Measurements from ENCODE around the gene SLC38A5. TPM values are rescaled to one million over a fixed set of nuclear protein-coding genes. Genes with fewer than 3 reads are reported as not detected.

SLC38A5 gene
- total and polyA plus RNA-seq, 2 experiments from 2014 or later, result 20.7 to 47.7 TPM

DNA sequence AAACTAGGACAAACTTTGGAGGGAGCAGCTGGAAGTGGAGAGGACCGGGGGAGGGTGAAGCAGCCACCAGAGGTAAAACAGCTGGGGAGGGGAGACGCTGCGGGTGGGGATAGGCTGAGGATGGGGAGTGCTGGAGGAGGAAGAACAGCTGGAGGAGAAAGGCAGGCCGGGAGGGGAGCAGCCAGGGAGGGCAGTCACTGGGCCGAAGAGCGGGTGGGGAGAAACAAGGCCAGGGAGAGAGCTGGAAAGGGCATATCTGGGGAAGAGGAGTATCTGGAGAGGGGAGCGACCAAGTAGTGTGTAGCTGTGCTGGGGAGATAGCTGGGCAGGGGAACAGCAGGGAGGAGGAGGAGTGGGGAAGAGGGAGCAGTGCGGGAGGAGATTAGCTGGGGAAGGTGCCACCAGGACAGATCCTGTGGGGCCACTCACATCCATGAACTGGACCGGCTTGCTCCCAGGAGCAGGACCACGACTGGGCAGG is 2.7 kb downstream of the SLC38A5 start:
- H3K4me1 Mint-ChIP-seq, result peaks cover 27% of the 10 kb centered on the region
- Histone ChIP-seq H3K4me1 (ENCODE audit: insufficient read depth) (no peaks in the 10 kb centered on the region), H3K36me3 (ENCODE audit: insufficient read depth) (no peaks in the 10 kb centered on the region), H3K79me2 (replicated peaks; ENCODE audit: insufficient read depth) (0 out of 2 replicates have a peak, but pooled peaks cover 12% of the 10 kb centered on the region), H4K20me1 (replicated peaks; ENCODE audit: insufficient read depth) (no peaks in the 10 kb centered on the region), H3K27ac (ENCODE audit: low read depth) (no peak overlapping the region), H3K9me2 (ENCODE audit: insufficient read depth) (no peaks in the 10 kb centered on the region), H2AFZ (no peak overlapping the region), H3K4me2 (peak overlapping the region; percentile 84), H3F3A (replicated peaks; ENCODE audit: low read depth) (no peaks in the 10 kb centered on the region), H3K4me3 (peak overlapping the region; percentile 68; the same call in 1 of the 2 replicates), H3K27me3 (ENCODE audit: insufficient read depth) (no peaks in the 10 kb centered on the region)
- peak; percentile 5 for DNase-seq (ENCODE audit: low spot score)
- TF ChIP-seq, protein P1, sequence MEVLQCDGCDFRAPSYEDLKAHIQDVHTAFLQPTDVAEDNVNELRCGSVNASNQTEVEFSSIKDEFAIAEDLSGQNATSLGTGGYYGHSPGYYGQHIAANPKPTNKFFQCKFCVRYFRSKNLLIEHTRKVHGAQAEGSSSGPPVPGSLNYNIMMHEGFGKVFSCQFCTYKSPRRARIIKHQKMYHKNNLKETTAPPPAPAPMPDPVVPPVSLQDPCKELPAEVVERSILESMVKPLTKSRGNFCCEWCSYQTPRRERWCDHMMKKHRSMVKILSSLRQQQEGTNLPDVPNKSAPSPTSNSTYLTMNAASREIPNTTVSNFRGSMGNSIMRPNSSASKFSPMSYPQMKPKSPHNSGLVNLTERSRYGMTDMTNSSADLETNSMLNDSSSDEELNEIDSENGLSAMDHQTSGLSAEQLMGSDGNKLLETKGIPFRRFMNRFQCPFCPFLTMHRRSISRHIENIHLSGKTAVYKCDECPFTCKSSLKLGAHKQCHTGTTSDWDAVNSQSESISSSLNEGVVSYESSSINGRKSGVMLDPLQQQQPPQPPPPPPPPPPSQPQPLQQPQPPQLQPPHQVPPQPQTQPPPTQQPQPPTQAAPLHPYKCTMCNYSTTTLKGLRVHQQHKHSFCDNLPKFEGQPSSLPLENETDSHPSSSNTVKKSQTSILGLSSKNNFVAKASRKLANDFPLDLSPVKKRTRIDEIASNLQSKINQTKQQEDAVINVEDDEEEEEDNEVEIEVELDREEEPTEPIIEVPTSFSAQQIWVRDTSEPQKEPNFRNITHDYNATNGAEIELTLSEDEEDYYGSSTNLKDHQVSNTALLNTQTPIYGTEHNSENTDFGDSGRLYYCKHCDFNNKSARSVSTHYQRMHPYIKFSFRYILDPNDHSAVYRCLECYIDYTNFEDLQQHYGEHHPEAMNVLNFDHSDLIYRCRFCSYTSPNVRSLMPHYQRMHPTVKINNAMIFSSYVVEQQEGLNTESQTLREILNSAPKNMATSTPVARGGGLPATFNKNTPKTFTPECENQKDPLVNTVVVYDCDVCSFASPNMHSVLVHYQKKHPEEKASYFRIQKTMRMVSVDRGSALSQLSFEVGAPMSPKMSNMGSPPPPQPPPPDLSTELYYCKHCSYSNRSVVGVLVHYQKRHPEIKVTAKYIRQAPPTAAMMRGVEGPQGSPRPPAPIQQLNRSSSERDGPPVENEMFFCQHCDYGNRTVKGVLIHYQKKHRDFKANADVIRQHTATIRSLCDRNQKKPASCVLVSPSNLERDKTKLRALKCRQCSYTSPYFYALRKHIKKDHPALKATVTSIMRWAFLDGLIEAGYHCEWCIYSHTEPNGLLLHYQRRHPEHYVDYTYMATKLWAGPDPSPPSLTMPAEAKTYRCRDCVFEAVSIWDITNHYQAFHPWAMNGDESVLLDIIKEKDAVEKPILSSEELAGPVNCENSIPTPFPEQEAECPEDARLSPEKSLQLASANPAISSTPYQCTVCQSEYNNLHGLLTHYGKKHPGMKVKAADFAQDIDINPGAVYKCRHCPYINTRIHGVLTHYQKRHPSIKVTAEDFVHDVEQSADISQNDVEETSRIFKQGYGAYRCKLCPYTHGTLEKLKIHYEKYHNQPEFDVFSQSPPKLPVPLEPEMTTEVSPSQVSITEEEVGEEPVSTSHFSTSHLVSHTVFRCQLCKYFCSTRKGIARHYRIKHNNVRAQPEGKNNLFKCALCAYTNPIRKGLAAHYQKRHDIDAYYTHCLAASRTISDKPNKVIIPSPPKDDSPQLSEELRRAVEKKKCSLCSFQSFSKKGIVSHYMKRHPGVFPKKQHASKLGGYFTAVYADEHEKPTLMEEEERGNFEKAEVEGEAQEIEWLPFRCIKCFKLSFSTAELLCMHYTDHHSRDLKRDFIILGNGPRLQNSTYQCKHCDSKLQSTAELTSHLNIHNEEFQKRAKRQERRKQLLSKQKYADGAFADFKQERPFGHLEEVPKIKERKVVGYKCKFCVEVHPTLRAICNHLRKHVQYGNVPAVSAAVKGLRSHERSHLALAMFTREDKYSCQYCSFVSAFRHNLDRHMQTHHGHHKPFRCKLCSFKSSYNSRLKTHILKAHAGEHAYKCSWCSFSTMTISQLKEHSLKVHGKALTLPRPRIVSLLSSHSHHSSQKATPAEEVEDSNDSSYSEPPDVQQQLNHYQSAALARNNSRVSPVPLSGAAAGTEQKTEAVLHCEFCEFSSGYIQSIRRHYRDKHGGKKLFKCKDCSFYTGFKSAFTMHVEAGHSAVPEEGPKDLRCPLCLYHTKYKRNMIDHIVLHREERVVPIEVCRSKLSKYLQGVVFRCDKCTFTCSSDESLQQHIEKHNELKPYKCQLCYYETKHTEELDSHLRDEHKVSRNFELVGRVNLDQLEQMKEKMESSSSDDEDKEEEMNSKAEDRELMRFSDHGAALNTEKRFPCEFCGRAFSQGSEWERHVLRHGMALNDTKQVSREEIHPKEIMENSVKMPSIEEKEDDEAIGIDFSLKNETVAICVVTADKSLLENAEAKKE (CRISPR knock-in tag; IDR thresholded peaks at IDR 0.05), result no peak
- TF ChIP-seq NANOG (IDR thresholded peaks at IDR 0.05; ENCODE audit: borderline replicate concordance) (no peak), JUNB (IDR thresholded peaks at IDR 0.05; ENCODE audit: unreplicated experiment) (no peak), EZH2phosphoT487 (IDR thresholded peaks at IDR 0.05; ENCODE audit: unreplicated experiment) (no peak), POLR2AphosphoS5 (IDR thresholded peaks at IDR 0.05; ENCODE audit: low read depth) (no peak)
- H3K4me3 Mint-ChIP-seq, result peak overlapping the region; percentile 97
- peak; percentile 18; the same call in 2 of the 3 replicates for ATAC-seq
- no peaks in the 10 kb centered on the region; the same call in none of the 3 replicates for H3K9me3 Mint-ChIP-seq
- peaks cover 39% of the 10 kb centered on the region for H3K36me3 Mint-ChIP-seq (ENCODE audit: low read depth)
- H3K27ac Mint-ChIP-seq, result no peak overlapping the region
- H3K27me3 Mint-ChIP-seq (ENCODE audit: insufficient read depth, low read depth, poor library complexity), result peaks cover 12% of the 10 kb centered on the region

- peak; percentile 60 for ATAC-seq
- no peak overlapping the region for H3K4me2 ChIP-seq
Observed at GRCh38 chrX:48466696-48467095, 3.4 kb downstream of the SLC38A5 start.

More at GRCh38 chrX:48466696-48467095, 3.4 kb downstream of the SLC38A5 start:
- H3K4me3 Mint-ChIP-seq, result peak overlapping the region; percentile 97; the same call in 1 of the 3 replicates
- peaks cover 43% of the 10 kb centered on the region for H3K36me3 Mint-ChIP-seq (ENCODE audit: low read depth)
- no peaks in the 10 kb centered on the region; the same call in none of the 3 replicates for H3K9me3 Mint-ChIP-seq
- H4K20me1 ChIP-seq (replicated peaks; ENCODE audit: insufficient read depth), result no peaks in the 10 kb centered on the region
- peaks cover 21% of the 10 kb centered on the region for H3K4me1 Mint-ChIP-seq
- no peaks in the 10 kb centered on the region for H3K4me1 ChIP-seq (ENCODE audit: insufficient read depth)
- TF ChIP-seq, protein P2, sequence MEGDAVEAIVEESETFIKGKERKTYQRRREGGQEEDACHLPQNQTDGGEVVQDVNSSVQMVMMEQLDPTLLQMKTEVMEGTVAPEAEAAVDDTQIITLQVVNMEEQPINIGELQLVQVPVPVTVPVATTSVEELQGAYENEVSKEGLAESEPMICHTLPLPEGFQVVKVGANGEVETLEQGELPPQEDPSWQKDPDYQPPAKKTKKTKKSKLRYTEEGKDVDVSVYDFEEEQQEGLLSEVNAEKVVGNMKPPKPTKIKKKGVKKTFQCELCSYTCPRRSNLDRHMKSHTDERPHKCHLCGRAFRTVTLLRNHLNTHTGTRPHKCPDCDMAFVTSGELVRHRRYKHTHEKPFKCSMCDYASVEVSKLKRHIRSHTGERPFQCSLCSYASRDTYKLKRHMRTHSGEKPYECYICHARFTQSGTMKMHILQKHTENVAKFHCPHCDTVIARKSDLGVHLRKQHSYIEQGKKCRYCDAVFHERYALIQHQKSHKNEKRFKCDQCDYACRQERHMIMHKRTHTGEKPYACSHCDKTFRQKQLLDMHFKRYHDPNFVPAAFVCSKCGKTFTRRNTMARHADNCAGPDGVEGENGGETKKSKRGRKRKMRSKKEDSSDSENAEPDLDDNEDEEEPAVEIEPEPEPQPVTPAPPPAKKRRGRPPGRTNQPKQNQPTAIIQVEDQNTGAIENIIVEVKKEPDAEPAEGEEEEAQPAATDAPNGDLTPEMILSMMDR (conservative IDR thresholded peaks at IDR 0.05; ENCODE audit: low read depth in 2 of 2), result peak; percentile 29 to 42
- TF ChIP-seq ZNF114 (CRISPR knock-in tag; IDR thresholded peaks at IDR 0.05), result no peak
- H2AFZ ChIP-seq, result no peak overlapping the region
- H3K4me3 ChIP-seq, result peak overlapping the region; percentile 68; the same call in 1 of the 2 replicates
- H3K9me2 ChIP-seq (ENCODE audit: insufficient read depth), result no peaks in the 10 kb centered on the region
- H3K36me3 ChIP-seq (ENCODE audit: insufficient read depth), result no peaks in the 10 kb centered on the region; the same call in 1 of the 2 replicates
- H3F3A ChIP-seq (replicated peaks; ENCODE audit: low read depth), result no peaks in the 10 kb centered on the region
- peaks cover 11% of the 10 kb centered on the region for H3K27me3 Mint-ChIP-seq (ENCODE audit: insufficient read depth, low read depth, poor library complexity)
- H3K27ac ChIP-seq (ENCODE audit: low read depth), result no peak overlapping the region
- no peaks in the 10 kb centered on the region for H3K27me3 ChIP-seq (ENCODE audit: insufficient read depth)
- DNase-seq (ENCODE audit: low spot score), result peak; percentile 46
- no peak overlapping the region for H3K27ac Mint-ChIP-seq
- 0 out of 2 replicates have a peak, but pooled peaks cover 12% of the 10 kb centered on the region for H3K79me2 ChIP-seq (replicated peaks; ENCODE audit: insufficient read depth)
